Measurements from ENCODE around the gene IL9. TPM values are rescaled to one million over a fixed set of nuclear protein-coding genes. Genes with fewer than 3 reads are reported as not detected.
A peak's percentile ranks its signal among the peaks of the same experiment; 100 is the strongest.

Gene IL9
- total RNA-seq, 1 donor from 2014 or later = not detected

DNA sequence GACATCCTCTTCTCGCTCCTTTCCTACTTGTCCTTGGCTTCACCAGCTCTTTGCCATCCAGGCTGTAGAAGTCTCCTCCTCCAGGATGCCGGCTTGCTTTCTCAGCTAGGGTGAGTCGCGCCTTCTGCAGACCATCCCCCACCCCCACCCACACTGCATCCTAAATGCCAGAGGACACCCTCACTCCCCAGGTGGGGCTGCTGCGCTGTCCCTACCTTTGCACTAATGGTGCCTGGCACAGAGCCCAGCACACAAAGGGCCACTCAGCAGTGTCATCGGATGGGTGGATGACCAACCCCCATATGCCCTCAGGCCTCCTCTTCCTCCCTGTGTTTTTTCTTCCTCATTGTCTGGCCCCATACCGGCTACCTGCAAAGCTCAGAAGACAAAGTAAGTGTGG lies 14.8 kb downstream of the IL9 start:
- no peak for ATAC-seq
- intact Hi-C loops (cut with DNase I) = loop anchor here (5.0 kb wide), 1 partner anchor 332 kb away; no protein-coding TSS in a partner anchor

DNA sequence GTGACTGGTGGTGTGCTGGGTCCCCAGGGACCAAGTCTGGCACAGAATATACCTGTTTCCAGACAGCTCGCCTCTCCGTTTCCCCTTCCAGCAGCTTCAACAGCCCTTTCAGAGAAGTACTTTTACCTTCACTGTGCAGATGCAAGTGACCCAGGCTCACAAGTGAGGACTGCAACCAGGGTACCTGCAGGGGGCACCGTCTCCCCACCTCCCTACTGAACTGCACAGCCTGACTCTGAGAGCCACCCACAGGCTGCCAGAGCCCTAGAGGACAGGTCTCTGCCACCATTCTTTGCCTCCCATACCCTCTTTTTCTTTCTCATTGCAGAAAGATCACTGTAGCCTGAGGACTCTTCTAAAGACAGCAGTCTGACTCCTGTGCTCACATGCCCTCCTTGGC lies 15.4 kb downstream of the IL9 start:
- TF ChIP-seq CTCF (IDR thresholded peaks at IDR 0.05) = no peak
- Histone ChIP-seq H3K4me3 (no peak overlapping the region), H3K4me1 (no peaks in the 10 kb centered on the region), H3K36me3 (no peaks in the 10 kb centered on the region), H3K9me3 (no peaks in the 10 kb centered on the region), H3K27me3 (peaks cover 20% of the 10 kb centered on the region), H3K27ac (no peak overlapping the region)
- intact Hi-C loops (cut with DNase I) = loop anchor here (5.0 kb wide), 1 partner anchor 332 kb away; no protein-coding TSS in a partner anchor
- ATAC-seq (no peak), DNase-seq (no peak)

More for the DNA sequence above, 14.8 kb downstream of the IL9 start:
- DNase-seq = no peak
- Histone ChIP-seq H3K4me3 (no peak overlapping the region), H3K36me3 (no peaks in the 10 kb centered on the region), H3K9me3 (no peaks in the 10 kb centered on the region), H3K27me3 (peaks cover 22% of the 10 kb centered on the region), H3K4me1 (no peaks in the 10 kb centered on the region), H3K27ac (no peak overlapping the region)
- TF ChIP-seq CTCF (IDR thresholded peaks at IDR 0.05) = no peak

- Histone ChIP-seq H3K27me3 (peaks cover 18% of the 10 kb centered on the region), H3K27ac (no peak overlapping the region), H3K36me3 (no peaks in the 10 kb centered on the region), H3K9me3 (no peaks in the 10 kb centered on the region), H3K4me3 (no peak overlapping the region), H3K4me1 (no peaks in the 10 kb centered on the region)
- DNase-seq (no peak), ATAC-seq (no peak)
- TF ChIP-seq CTCF (IDR thresholded peaks at IDR 0.05) = no peak
- intact Hi-C loops (cut with DNase I) = no loop called here
Observed at GRCh38 chr5:135879591-135879990, 16.1 kb downstream of the IL9 start.

DNA sequence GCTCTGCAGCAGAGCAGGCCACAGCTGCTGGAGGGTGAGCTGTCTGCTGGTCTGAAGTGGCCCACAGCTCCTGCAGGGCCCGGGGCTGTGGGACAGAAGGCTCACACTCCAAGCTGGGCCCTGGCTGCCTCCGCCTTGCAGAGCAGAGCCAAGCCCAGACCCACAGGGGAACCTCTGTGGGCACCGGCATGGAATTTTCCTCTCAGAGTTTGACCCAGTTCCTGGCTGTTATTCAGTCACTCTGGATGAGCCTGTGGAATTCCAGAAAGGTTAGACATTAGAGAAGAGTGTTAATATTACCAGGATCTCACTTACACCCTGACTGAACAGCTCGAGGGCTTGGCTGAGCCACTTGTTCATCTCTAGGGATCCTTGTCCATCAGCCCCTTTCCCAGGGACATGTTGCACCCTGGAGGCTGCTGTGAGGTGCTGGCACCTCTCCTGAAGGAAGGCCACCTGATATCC lies 17.5 kb downstream of the IL9 start:
- peaks cover 18% of the 10 kb centered on the region for H3K27me3 ChIP-seq
- DNase-seq (no peak), ATAC-seq (peak; percentile 28)
- no peaks in the 10 kb centered on the region for H3K36me3 ChIP-seq
- H3K9me3 ChIP-seq = no peaks in the 10 kb centered on the region
- no peaks in the 10 kb centered on the region for H3K4me1 ChIP-seq
- H3K27ac ChIP-seq = no peak overlapping the region
- H3K4me3 ChIP-seq = no peak overlapping the region
- intact Hi-C loops (cut with DNase I) = no loop called here
- TF ChIP-seq CTCF (IDR thresholded peaks at IDR 0.05) = no peak

- Histone ChIP-seq H3K27ac (no peak overlapping the region), H3K4me1 (no peaks in the 10 kb centered on the region), H3K4me3 (no peak overlapping the region), H3K36me3 (no peaks in the 10 kb centered on the region), H3K27me3 (peaks cover 14% of the 10 kb centered on the region), H3K9me3 (no peaks in the 10 kb centered on the region)
- ATAC-seq = no peak
- no peak for TF ChIP-seq CTCF (IDR thresholded peaks at IDR 0.05)
- DNase-seq = no peak
- intact Hi-C loops (cut with DNase I) = no loop called here
Observed at GRCh38 chr5:135877570-135878155, 18.0 kb downstream of the IL9 start.

- no peak for ATAC-seq
- no peaks in the 10 kb centered on the region for H3K4me1 ChIP-seq
- intact Hi-C loops (cut with DNase I) = no loop called here
- H3K4me3 ChIP-seq = no peak overlapping the region
- peaks cover 7% of the 10 kb centered on the region for H3K27me3 ChIP-seq
- no peaks in the 10 kb centered on the region for H3K9me3 ChIP-seq
- no peak for TF ChIP-seq CTCF (IDR thresholded peaks at IDR 0.05)
- no peak for DNase-seq
- H3K36me3 ChIP-seq = no peaks in the 10 kb centered on the region
- no peak overlapping the region for H3K27ac ChIP-seq
Observed at GRCh38 chr5:135876146-135876545, 19.5 kb downstream of the IL9 start.
